ENCODE results near the gene SQOR.

SQOR gene

GRCh38 chr15:45664451-45664850 lies 29.6 kb downstream of the SQOR start:
- DNase-seq, result peak; percentile 53

GRCh38 chr15:45665261-45665660 lies 30.4 kb downstream of the SQOR start:
- DNase-seq, result no peak

- DNase-seq, result no peak
These were observed 31.5 kb downstream of the SQOR start for GRCh38 chr15:45666119-45666875.

- DNase-seq, result no peak
These were observed 32.2 kb downstream of the SQOR start for GRCh38 chr15:45667002-45667401.

- no peak for DNase-seq
These were observed 33.6 kb downstream of the SQOR start for GRCh38 chr15:45668386-45668785.

GRCh38 chr15:45669422-45669821 lies 34.6 kb downstream of the SQOR start:
- DNase-seq, result no peak

- DNase-seq, result no peak
These were observed 35.3 kb downstream of the SQOR start for GRCh38 chr15:45670091-45670490.

GRCh38 chr15:45670511-45670910 lies 35.7 kb downstream of the SQOR start:
- no peak for DNase-seq

- DNase-seq, result no peak
These were observed 39.8 kb downstream of the SQOR start for GRCh38 chr15:45674677-45675076.

GRCh38 chr15:45677797-45678196 lies 43.0 kb downstream of the SQOR start:
- DNase-seq, result no peak

GRCh38 chr15:45678459-45679178 lies 43.8 kb downstream of the SQOR start:
- no peak for DNase-seq

GRCh38 chr15:45684533-45684932 lies 49.7 kb downstream of the SQOR start:
- no peak for DNase-seq

GRCh38 chr15:45689616-45690015 lies 54.8 kb downstream of the SQOR start:
- no peak for DNase-seq

GRCh38 chr15:45690581-45691260 lies 55.9 kb downstream of the SQOR start:
- DNase-seq, result no peak

GRCh38 chr15:45701108-45701507 lies 66.3 kb downstream of the SQOR start:
- DNase-seq, result no peak

- no peak for DNase-seq
These were observed 67.2 kb downstream of the SQOR start for GRCh38 chr15:45702041-45702440.

- no peak for DNase-seq
These were observed 69.0 kb downstream of the SQOR start for GRCh38 chr15:45703670-45704328.

- no peak for DNase-seq
These were observed 69.8 kb downstream of the SQOR start for GRCh38 chr15:45704329-45705249.

GRCh38 chr15:45705510-45706473 lies 71.0 kb downstream of the SQOR start:
- DNase-seq, result peak; percentile 85

GRCh38 chr15:45710657-45711056 lies 75.8 kb downstream of the SQOR start:
- no peak for DNase-seq

Data from OCI-M1 (cell line).